AG04450 (cell line): ENCODE data around the gene TRIP4. TPM values are rescaled to one million over a fixed set of nuclear protein-coding genes. Genes with fewer than 3 reads are reported as not detected.
A peak's percentile ranks its signal among the peaks of the same experiment; 100 is the strongest.
"Not testable (repeated sequence)": the region's sequence is repeated elsewhere in the genome, so short reads cannot be mapped to it uniquely, and the experiment has no call there.

ENCODE experiments used
- CTCF ChIA-PET: fragments of 300-600, 350-600 bp; formaldehyde crosslinking; extraction: SDS; loops from one replicate; lab custom pipeline; 2022; ENCODE audit warnings: antibody characterized with exemption, inconsistent platforms; lab: Charles Lee
- POLR2A ChIA-PET: fragments of 350-600 bp; formaldehyde crosslinking; extraction: SDS; loops from one replicate; lab custom pipeline; 2021; ENCODE audit warnings: antibody characterized with exemption, inconsistent platforms; lab: Yijun Ruan, JAX
- DNase-seq: peaks from one replicate; pipeline ENCODE4 v3.0.0-alpha.2; 2011; ENCODE audit warnings: low read depth, low spot score
- H3K27ac ChIP-seq: one replicate; pipeline ENCODE4 v1.5.1; 2012; ENCODE audit warnings: low read depth, low read length, control low read depth
- H3K27me3 ChIP-seq: one replicate; pipeline ENCODE4 v1.6.0; 2012; ENCODE audit warnings: low read length; ENCODE audit not compliant: control insufficient read depth, insufficient read depth
- H3K4me3 ChIP-seq: 2 replicates; pipeline ENCODE4 v1.5.1; 2011; ENCODE audit warnings: mild to moderate bottlenecking, low read depth, low read length, control low read depth
- H3K9me3 ChIP-seq: 2 replicates; pipeline ENCODE4 v1.5.1; 2012; ENCODE audit warnings: low read length; ENCODE audit not compliant: control insufficient read depth, insufficient read depth
- CTCF ChIP-seq: IDR thresholded peaks from 2 replicates; pipeline ENCODE4 v1.5.1; 2011; ENCODE audit warnings: low read depth, low read length, control low read depth, inconsistent platforms
- polyA plus RNA-seq: library from polyadenylated mRNA; depleted of rRNA; stranded (reverse); fragments of >200 nt; gene quantifications from 2 replicates; pipeline ENCODE4 v1.2.3, GENCODE V29; 2011

Gene TRIP4
- polyA plus RNA-seq, 1 experiment, result 28.0 TPM

GRCh38 chr15:64361259-64361658 lies 26.4 kb upstream of the TRIP4 start:
- H3K27ac ChIP-seq, result no peak overlapping the region
- no peaks in the 10 kb centered on the region for H3K27me3 ChIP-seq
- no peak for TF ChIP-seq CTCF
- H3K4me3 ChIP-seq, result no peak overlapping the region
- H3K9me3 ChIP-seq, result no peaks in the 10 kb centered on the region
- CTCF ChIA-PET, result interaction anchor here (1.3 kb wide), 1 partner anchor 151 kb away, joined by 3 read pairs; no protein-coding TSS in a partner anchor
- POLR2A ChIA-PET, result no interaction called here
- no peak for DNase-seq

- ChIA-PET POLR2A (interaction anchor here (0.7 kb wide), 3 partner anchors 14 to 487 kb away, joined by 3 to 10 read pairs (median 5); no protein-coding TSS in a partner anchor), CTCF (no interaction called here)
- no peak overlapping the region for H3K27ac ChIP-seq
- no peak for DNase-seq
- no peak for TF ChIP-seq CTCF
- H3K4me3 ChIP-seq, result no peak overlapping the region
- H3K9me3 ChIP-seq, result no peaks in the 10 kb centered on the region
- H3K27me3 ChIP-seq, result no peaks in the 10 kb centered on the region
Measured at GRCh38 chr15:64369078-64369607, 18.5 kb upstream of the TRIP4 start.

- CTCF ChIA-PET, H3K9me3 ChIP-seq, POLR2A ChIA-PET, DNase-seq, H3K4me3 ChIP-seq, H3K27ac ChIP-seq, H3K27me3 ChIP-seq: not testable (repeated sequence)
Measured at GRCh38 chr15:64371383-64371782, 16.3 kb upstream of the TRIP4 start.

- TF ChIP-seq CTCF, result no peak
- H3K27ac ChIP-seq, result no peak overlapping the region
- H3K4me3 ChIP-seq, result no peak overlapping the region
- no peaks in the 10 kb centered on the region for H3K27me3 ChIP-seq
- ChIA-PET POLR2A (no interaction called here), CTCF (no interaction called here)
- H3K9me3 ChIP-seq, result no peaks in the 10 kb centered on the region
- DNase-seq, result no peak
Measured at GRCh38 chr15:64373360-64373759, 14.3 kb upstream of the TRIP4 start.

GRCh38 chr15:64379216-64379960 lies 8.2 kb upstream of the TRIP4 start:
- TF ChIP-seq CTCF, result no peak
- Histone ChIP-seq H3K4me3 (no peak overlapping the region; the same call in 1 of the 2 replicates), H3K27ac (no peak overlapping the region), H3K27me3 (no peaks in the 10 kb centered on the region), H3K9me3 (no peaks in the 10 kb centered on the region)
- CTCF ChIA-PET, result interaction anchor here (0.7 kb wide), 1 partner anchor 35 kb away, joined by 3 read pairs; no protein-coding TSS in a partner anchor
- POLR2A ChIA-PET, result interaction anchor here (1.5 kb wide), 1 partner anchor 8 kb away, joined by 5 read pairs; the partner anchor contains the start of gene TRIP4
- DNase-seq, result no peak

GRCh38 chr15:64380130-64380870 lies 7.3 kb upstream of the TRIP4 start:
- DNase-seq, H3K9me3 ChIP-seq, H3K27ac ChIP-seq, H3K27me3 ChIP-seq, POLR2A ChIA-PET: not testable (repeated sequence)
- peak overlapping the region; percentile 75 for H3K4me3 ChIP-seq
- CTCF ChIA-PET, result interaction anchor here (0.7 kb wide), 1 partner anchor 35 kb away, joined by 3 read pairs; no protein-coding TSS in a partner anchor
